HL-60 (cell line): ENCODE data around the gene CABP2.

Experiments
- CTCF ChIP-seq: IDR thresholded peaks from one replicate; pipeline ENCODE4 v1.5.1; 2011; ENCODE audit warnings: low read length, control low read depth, inconsistent platforms; ENCODE audit not compliant: insufficient read depth
- REST ChIP-seq: IDR thresholded peaks from 2 replicates; pipeline ENCODE4 v1.6.1; 2012; ENCODE audit warnings: low read depth; ENCODE audit not compliant: insufficient replicate concordance

- TF ChIP-seq REST (no peak), CTCF (no peak)
These were observed 27.8 kb downstream of the CABP2 start for GRCh38 chr11:67495234-67496005.
